Measurements from ENCODE around the gene CADPS.

DNA sequence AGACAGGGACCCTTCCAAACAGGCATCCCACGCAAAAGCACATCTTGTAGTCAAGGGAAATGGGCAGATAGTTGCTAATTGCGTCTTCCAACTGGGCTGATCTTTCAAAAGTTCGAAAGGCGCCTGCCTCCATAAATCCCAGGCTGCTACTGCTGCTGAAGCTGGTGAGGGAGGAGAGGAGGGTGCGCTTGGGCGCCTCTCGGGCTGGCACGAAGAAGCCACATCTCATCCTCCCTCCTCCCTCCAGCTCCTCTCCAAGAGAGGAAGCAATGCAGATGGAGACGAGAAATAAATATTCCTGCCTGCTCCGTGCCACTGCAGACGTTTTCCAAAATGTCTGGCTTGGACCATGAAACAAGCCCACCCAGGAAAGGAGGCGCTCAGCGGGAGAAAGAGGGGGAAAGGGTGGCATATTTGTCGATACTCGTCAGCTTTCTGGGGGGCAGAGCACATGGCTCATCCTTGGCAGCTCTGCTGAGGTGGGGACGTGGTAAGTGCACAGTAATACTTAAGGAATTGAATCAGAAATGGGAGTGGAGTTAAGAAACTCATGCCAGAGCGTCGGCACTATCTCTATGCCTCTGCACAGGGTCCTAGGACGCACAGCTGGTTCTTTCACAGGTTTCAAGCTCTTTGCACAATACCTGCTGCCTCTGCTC is 413.0 kb downstream of the CADPS start:
- TF ChIP-seq POLR2A (IDR thresholded peaks at IDR 0.05; ENCODE audit: low read length) = no peak
- no peak for TF ChIP-seq GATA1 (IDR thresholded peaks at IDR 0.05; ENCODE audit: low read depth, low read length)
